ENCODE measurements around the gene POLR2H. TPM values are rescaled to one million over a fixed set of nuclear protein-coding genes. Genes with fewer than 3 reads are reported as not detected.

The POLR2H gene
- total and polyA plus RNA-seq, 2 of the 4 experiments (the other 2 are of a cell fraction) = 47.7 to 130 TPM

DNA sequence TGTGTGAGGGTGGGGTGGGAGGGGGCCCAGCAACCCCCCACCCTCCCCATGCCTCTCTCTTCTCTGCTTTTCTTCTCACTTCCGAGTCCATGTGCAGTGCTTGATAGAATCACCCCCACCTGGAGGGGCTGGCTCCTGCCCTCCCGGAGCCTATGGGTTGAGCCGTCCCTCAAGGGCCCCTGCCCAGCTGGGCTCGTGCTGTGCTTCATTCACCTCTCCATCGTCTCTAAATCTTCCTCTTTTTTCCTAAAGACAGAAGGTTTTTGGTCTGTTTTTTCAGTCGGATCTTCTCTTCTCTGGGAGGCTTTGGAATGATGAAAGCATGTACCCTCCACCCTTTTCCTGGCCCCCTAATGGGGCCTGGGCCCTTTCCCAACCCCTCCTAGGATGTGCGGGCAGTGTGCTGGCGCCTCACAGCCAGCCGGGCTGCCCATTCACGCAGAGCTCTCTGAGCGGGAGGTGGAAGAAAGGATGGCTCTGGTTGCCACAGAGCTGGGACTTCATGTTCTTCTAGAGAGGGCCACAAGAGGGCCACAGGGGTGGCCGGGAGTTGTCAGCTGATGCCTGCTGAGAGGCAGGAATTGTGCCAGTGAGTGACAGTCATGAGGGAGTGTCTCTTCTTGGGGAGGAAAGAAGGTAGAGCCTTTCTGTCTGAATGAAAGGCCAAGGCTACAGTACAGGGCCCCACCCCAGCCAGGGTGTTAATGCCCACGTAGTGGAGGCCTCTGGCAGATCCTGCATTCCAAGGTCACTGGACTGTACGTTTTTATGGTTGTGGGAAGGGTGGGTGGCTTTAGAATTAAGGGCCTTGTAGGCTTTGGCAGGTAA lies 16.0 kb upstream of the POLR2H start:
- Histone ChIP-seq H3K4me3 (ENCODE audit: insufficient read depth, low read depth, low read length) (no peak overlapping the region), H3K14ac (replicated peaks; ENCODE audit: low read depth, low read length) (no peak overlapping the region), H2BK15ac (ENCODE audit: low read depth, low read length) (no peak overlapping the region), H2AK9ac (replicated peaks; ENCODE audit: low read depth, low read length, poor library complexity) (no peak overlapping the region), H3K9me3 (ENCODE audit: control insufficient read depth, insufficient read depth, low read length) (no peaks in the 10 kb centered on the region), H3K18ac (ENCODE audit: low read depth, low read length) (no peak overlapping the region), H2BK20ac (ENCODE audit: low read depth, low read length) (no peak overlapping the region), H3K4me1 (ENCODE audit: control insufficient read depth, insufficient read depth, low read length) (peaks cover 18% of the 10 kb centered on the region), H3K56ac (ENCODE audit: extremely low read depth, insufficient read depth, low read length) (no peak overlapping the region), H3K36me3 (ENCODE audit: control insufficient read depth, insufficient read depth, low read length) (peaks cover 24% of the 10 kb centered on the region), H3K27me3 (ENCODE audit: control insufficient read depth, insufficient read depth, low read length) (no peaks in the 10 kb centered on the region), H4K20me1 (ENCODE audit: insufficient read depth, low read length) (peaks cover 3% of the 10 kb centered on the region; the same call in 1 of the 2 replicates), H2AFZ (replicated peaks; ENCODE audit: low read length, poor library complexity) (no peak overlapping the region), H4K5ac (ENCODE audit: low read depth, low read length) (no peak overlapping the region), H3K4me2 (ENCODE audit: low read depth, low read length) (no peak overlapping the region), H2AK5ac (ENCODE audit: low read depth, low read length) (no peak overlapping the region), H3K9ac (ENCODE audit: low read depth, low read length) (no peak overlapping the region), H3K23ac (ENCODE audit: low read depth, low read length) (no peak overlapping the region), H2BK5ac (ENCODE audit: low read depth, low read length, poor library complexity, severe bottlenecking) (no peak overlapping the region), H2BK120ac (ENCODE audit: low read depth, low read length) (no peak overlapping the region), H3K9me1 (ENCODE audit: insufficient read depth, low read length) (peaks cover 12% of the 10 kb centered on the region), H4K8ac (ENCODE audit: low read depth in 2 of 2, low read length in 2 of 2) (no peak overlapping the region), H3K79me1 (ENCODE audit: low read depth in 1 of 2, low read length in 2 of 2) (peaks cover 7 to 25% of the 10 kb centered on the region in 2 experiments; a peak in 3 of 4 replicates), H3K27ac (ENCODE audit: insufficient read depth, low read length) (no peak overlapping the region), H3K4ac (ENCODE audit: low read depth, low read length) (no peak overlapping the region), H4K91ac (ENCODE audit: insufficient read depth, low read depth, low read length) (no peak overlapping the region)
- in situ Hi-C loops (cut with MboI; ENCODE audit: low sequenced_read_pairs) (no loop called here), dilution Hi-C loops (cut with HindIII; ENCODE audit: low sequenced_read_pairs, unreplicated experiment) (no loop called here), intact Hi-C loops (cut with micrococcal nuclease) (loop anchor here (10.0 kb wide), 1 partner anchor 1429 kb away; no protein-coding TSS in a partner anchor)
- WGBS, 2 experiments (ENCODE audit: extremely low coverage in 2 of 2, insufficient read length in 1 of 2) = no CpG with 5 or more reads among the region's 14 CpGs
- DNase-seq = peak; percentile 50
- ChIA-PET POLR2A (ENCODE audit: unreplicated experiment) (no interaction called here), CTCF (interaction anchor here (0.7 kb wide), 1 partner anchor 9 kb away, joined by 4 read pairs; no protein-coding TSS in a partner anchor)
- ATAC-seq (ENCODE audit: low read depth) = peak; percentile 64
- TF ChIP-seq, protein P1, sequence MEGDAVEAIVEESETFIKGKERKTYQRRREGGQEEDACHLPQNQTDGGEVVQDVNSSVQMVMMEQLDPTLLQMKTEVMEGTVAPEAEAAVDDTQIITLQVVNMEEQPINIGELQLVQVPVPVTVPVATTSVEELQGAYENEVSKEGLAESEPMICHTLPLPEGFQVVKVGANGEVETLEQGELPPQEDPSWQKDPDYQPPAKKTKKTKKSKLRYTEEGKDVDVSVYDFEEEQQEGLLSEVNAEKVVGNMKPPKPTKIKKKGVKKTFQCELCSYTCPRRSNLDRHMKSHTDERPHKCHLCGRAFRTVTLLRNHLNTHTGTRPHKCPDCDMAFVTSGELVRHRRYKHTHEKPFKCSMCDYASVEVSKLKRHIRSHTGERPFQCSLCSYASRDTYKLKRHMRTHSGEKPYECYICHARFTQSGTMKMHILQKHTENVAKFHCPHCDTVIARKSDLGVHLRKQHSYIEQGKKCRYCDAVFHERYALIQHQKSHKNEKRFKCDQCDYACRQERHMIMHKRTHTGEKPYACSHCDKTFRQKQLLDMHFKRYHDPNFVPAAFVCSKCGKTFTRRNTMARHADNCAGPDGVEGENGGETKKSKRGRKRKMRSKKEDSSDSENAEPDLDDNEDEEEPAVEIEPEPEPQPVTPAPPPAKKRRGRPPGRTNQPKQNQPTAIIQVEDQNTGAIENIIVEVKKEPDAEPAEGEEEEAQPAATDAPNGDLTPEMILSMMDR (conservative IDR thresholded peaks at IDR 0.05; ENCODE audit: low read depth, low read length) = peak; percentile 41
- TF ChIP-seq USF2 (IDR thresholded peaks at IDR 0.05; ENCODE audit: low read depth, low read length) (peak; percentile 59), MAZ (IDR thresholded peaks at IDR 0.05; ENCODE audit: borderline replicate concordance, low read depth, low read length) (no peak), RAD21 (IDR thresholded peaks at IDR 0.05; ENCODE audit: low read length) (peak; percentile 37), SMC3 (IDR thresholded peaks at IDR 0.05; ENCODE audit: low read depth, low read length) (peak; percentile 34), ELK1 (IDR thresholded peaks at IDR 0.05; ENCODE audit: borderline replicate concordance, low read depth, low read length) (no peak), RCOR1 (IDR thresholded peaks at IDR 0.05; ENCODE audit: insufficient replicate concordance, low read length) (no peak), BHLHE40 (IDR thresholded peaks at IDR 0.05; ENCODE audit: low read depth, low read length) (no peak), FOS (IDR thresholded peaks at IDR 0.05; ENCODE audit: low read depth, low read length) (no peak), CHD1 (IDR thresholded peaks at IDR 0.05; ENCODE audit: low read depth, low read length) (no peak)
- BruUV-seq (replicated peaks) = no TSS peak

Data from IMR-90 (cell line).